ENCODE results near the gene RALB. TPM values are rescaled to one million over a fixed set of nuclear protein-coding genes. Genes with fewer than 3 reads are reported as not detected.

Gene RALB
- total RNA-seq, 1 experiment from 2014 or later = 17.1 TPM

GRCh38 chr2:120262761-120263428 is 10.2 kb downstream of the RALB start (continued):
- no peak for TF ChIP-seq ZNF425 (CRISPR knock-in tag; conservative IDR thresholded peaks at IDR 0.05)

- CTCF ChIA-PET = no interaction called here
- Mint-ChIP-seq H3K27me3 (ENCODE audit: low read depth) (no peaks in the 10 kb centered on the region), H3K4me1 (peaks cover 6% of the 10 kb centered on the region), H3K36me3 (peaks cover 17% of the 10 kb centered on the region), H3K27ac (no peak overlapping the region), H3K9me3 (peaks cover 11% of the 10 kb centered on the region), H3K4me3 (no peak overlapping the region)
- TF ChIP-seq HMGXB4 (CRISPR knock-in tag; IDR thresholded peaks at IDR 0.05) (no peak), CREM (CRISPR knock-in tag; IDR thresholded peaks at IDR 0.05) (no peak), ZNF219 (CRISPR knock-in tag; IDR thresholded peaks at IDR 0.05; ENCODE audit: borderline replicate concordance) (no peak), ZNF416 (CRISPR knock-in tag; IDR thresholded peaks at IDR 0.05) (no peak), FOXJ3 (CRISPR knock-in tag; IDR thresholded peaks at IDR 0.05; ENCODE audit: borderline replicate concordance) (no peak), RELA (CRISPR knock-in tag; IDR thresholded peaks at IDR 0.05; ENCODE audit: borderline replicate concordance) (no peak), NFATC4 (CRISPR knock-in tag; IDR thresholded peaks at IDR 0.05) (no peak), ZBTB21 (CRISPR knock-in tag; IDR thresholded peaks at IDR 0.05; ENCODE audit: borderline replicate concordance) (no peak)
- TF ChIP-seq, protein P1, sequence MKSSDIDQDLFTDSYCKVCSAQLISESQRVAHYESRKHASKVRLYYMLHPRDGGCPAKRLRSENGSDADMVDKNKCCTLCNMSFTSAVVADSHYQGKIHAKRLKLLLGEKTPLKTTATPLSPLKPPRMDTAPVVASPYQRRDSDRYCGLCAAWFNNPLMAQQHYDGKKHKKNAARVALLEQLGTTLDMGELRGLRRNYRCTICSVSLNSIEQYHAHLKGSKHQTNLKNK (CRISPR knock-in tag; IDR thresholded peaks at IDR 0.05) = no peak
- TF ChIP-seq, protein P2, sequence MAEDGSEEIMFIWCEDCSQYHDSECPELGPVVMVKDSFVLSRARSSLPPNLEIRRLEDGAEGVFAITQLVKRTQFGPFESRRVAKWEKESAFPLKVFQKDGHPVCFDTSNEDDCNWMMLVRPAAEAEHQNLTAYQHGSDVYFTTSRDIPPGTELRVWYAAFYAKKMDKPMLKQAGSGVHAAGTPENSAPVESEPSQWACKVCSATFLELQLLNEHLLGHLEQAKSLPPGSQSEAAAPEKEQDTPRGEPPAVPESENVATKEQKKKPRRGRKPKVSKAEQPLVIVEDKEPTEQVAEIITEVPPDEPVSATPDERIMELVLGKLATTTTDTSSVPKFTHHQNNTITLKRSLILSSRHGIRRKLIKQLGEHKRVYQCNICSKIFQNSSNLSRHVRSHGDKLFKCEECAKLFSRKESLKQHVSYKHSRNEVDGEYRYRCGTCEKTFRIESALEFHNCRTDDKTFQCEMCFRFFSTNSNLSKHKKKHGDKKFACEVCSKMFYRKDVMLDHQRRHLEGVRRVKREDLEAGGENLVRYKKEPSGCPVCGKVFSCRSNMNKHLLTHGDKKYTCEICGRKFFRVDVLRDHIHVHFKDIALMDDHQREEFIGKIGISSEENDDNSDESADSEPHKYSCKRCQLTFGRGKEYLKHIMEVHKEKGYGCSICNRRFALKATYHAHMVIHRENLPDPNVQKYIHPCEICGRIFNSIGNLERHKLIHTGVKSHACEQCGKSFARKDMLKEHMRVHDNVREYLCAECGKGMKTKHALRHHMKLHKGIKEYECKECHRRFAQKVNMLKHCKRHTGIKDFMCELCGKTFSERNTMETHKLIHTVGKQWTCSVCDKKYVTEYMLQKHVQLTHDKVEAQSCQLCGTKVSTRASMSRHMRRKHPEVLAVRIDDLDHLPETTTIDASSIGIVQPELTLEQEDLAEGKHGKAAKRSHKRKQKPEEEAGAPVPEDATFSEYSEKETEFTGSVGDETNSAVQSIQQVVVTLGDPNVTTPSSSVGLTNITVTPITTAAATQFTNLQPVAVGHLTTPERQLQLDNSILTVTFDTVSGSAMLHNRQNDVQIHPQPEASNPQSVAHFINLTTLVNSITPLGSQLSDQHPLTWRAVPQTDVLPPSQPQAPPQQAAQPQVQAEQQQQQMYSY (CRISPR knock-in tag; IDR thresholded peaks at IDR 0.05) = no peak
- TF ChIP-seq, protein P3, sequence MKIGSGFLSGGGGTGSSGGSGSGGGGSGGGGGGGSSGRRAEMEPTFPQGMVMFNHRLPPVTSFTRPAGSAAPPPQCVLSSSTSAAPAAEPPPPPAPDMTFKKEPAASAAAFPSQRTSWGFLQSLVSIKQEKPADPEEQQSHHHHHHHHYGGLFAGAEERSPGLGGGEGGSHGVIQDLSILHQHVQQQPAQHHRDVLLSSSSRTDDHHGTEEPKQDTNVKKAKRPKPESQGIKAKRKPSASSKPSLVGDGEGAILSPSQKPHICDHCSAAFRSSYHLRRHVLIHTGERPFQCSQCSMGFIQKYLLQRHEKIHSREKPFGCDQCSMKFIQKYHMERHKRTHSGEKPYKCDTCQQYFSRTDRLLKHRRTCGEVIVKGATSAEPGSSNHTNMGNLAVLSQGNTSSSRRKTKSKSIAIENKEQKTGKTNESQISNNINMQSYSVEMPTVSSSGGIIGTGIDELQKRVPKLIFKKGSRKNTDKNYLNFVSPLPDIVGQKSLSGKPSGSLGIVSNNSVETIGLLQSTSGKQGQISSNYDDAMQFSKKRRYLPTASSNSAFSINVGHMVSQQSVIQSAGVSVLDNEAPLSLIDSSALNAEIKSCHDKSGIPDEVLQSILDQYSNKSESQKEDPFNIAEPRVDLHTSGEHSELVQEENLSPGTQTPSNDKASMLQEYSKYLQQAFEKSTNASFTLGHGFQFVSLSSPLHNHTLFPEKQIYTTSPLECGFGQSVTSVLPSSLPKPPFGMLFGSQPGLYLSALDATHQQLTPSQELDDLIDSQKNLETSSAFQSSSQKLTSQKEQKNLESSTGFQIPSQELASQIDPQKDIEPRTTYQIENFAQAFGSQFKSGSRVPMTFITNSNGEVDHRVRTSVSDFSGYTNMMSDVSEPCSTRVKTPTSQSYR (CRISPR knock-in tag; IDR thresholded peaks at IDR 0.05) = no peak
- TF ChIP-seq, protein P4, sequence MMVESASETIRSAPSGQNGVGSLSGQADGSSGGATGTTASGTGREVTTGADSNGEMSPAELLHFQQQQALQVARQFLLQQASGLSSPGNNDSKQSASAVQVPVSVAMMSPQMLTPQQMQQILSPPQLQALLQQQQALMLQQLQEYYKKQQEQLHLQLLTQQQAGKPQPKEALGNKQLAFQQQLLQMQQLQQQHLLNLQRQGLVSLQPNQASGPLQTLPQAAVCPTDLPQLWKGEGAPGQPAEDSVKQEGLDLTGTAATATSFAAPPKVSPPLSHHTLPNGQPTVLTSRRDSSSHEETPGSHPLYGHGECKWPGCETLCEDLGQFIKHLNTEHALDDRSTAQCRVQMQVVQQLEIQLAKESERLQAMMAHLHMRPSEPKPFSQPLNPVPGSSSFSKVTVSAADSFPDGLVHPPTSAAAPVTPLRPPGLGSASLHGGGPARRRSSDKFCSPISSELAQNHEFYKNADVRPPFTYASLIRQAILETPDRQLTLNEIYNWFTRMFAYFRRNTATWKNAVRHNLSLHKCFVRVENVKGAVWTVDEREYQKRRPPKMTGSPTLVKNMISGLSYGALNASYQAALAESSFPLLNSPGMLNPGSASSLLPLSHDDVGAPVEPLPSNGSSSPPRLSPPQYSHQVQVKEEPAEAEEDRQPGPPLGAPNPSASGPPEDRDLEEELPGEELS (CRISPR knock-in tag; IDR thresholded peaks at IDR 0.05) = no peak
- no peak for ATAC-seq
- no peak for DNase-seq (ENCODE audit: low spot score)
- POLR2A ChIA-PET = no interaction called here
These were observed 12.4 kb downstream of the RALB start for GRCh38 chr2:120265006-120265405.
